ENCODE data around the gene TPCN1.

The TPCN1 gene

GRCh38 chr12:113334786-113335539 is 113.7 kb downstream of the TPCN1 start, which contains the start of gene SLC8B1:
Gene SLC8B1 (minus strand): TSS chr12:113335109. CDS start chr12:113332878, 2,231 bp downstream.
- Histone ChIP-seq H3K4me1 (ENCODE audit: control insufficient read depth in 5 of 5, insufficient read depth in 5 of 5, low read length in 5 of 5) (peaks cover 2 to 34% (median 26%) of the 10 kb centered on the region in 5 donors), H3K9ac (ENCODE audit: low read length in 5 of 5) (peak within 1 kb of the TSS; percentile 84 to 92 (median 84)), H3K9me3 (ENCODE audit: control insufficient read depth in 5 of 5, low read length in 5 of 5) (no peaks in the 10 kb centered on the region), H3K36me3 (ENCODE audit: control insufficient read depth in 5 of 5, insufficient read depth in 5 of 5, low read length in 5 of 5) (peaks cover 0 to 28% (median 17%) of the 10 kb centered on the region in 5 donors), H3K4me3 (ENCODE audit: low read depth in 1 of 5, low read length in 5 of 5) (peak within 1 kb of the TSS; percentile 84 to 95 (median 87)), H3K27ac (ENCODE audit: low read depth, low read length) (peak within 1 kb of the TSS; percentile 67), H3K27me3 (ENCODE audit: control insufficient read depth in 5 of 5, insufficient read depth in 4 of 5, low read length in 5 of 5) (no peaks in the 10 kb centered on the region)

- H3K27me3 ChIP-seq (ENCODE audit: control insufficient read depth in 5 of 5, insufficient read depth in 4 of 5, low read length in 5 of 5), result no peaks in the 10 kb centered on the region
- H3K36me3 ChIP-seq (ENCODE audit: control insufficient read depth in 5 of 5, insufficient read depth in 5 of 5, low read length in 5 of 5), result no peaks in the 10 kb centered on the region
- H3K27ac ChIP-seq (ENCODE audit: low read depth, low read length), result no peak overlapping the region
- no peak overlapping the region for H3K4me3 ChIP-seq (ENCODE audit: low read depth in 1 of 5, low read length in 5 of 5)
- H3K9me3 ChIP-seq (ENCODE audit: control insufficient read depth in 5 of 5, low read length in 5 of 5), result no peaks in the 10 kb centered on the region
- H3K4me1 ChIP-seq (ENCODE audit: control insufficient read depth in 5 of 5, insufficient read depth in 5 of 5, low read length in 5 of 5), result peaks cover 0 to 13% (median 7%) of the 10 kb centered on the region in 5 donors
- no peak overlapping the region for H3K9ac ChIP-seq (ENCODE audit: low read length in 5 of 5)
Measured at GRCh38 chr12:113339540-113339939, 118.3 kb downstream of the TPCN1 start.

DNA sequence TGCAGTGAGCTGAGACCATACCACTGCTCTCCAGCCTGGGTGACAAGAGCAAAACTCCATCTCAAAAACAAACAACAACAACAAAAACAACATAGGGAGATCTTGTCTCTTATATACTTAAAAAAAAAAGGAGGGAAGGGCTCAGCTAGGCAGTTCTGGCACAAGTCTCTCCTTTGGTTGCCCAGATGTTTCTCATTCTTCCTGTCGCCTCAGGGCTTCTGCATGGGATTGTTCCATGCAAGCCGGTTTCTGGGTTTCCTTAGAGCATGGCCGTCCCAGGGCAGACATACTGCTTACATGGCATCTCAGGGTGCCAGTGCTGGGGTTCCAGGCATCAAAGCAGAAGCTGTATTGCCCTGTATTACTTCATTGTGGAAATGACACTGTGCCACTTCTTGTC is 118.8 kb downstream of the TPCN1 start:
- Histone ChIP-seq H3K4me1 (ENCODE audit: control insufficient read depth in 5 of 5, insufficient read depth in 5 of 5, low read length in 5 of 5) (peaks cover 0 to 9% (median 5%) of the 10 kb centered on the region in 5 donors), H3K9me3 (ENCODE audit: control insufficient read depth in 5 of 5, low read length in 5 of 5) (no peaks in the 10 kb centered on the region), H3K4me3 (ENCODE audit: low read depth in 1 of 5, low read length in 5 of 5) (no peak overlapping the region), H3K27ac (ENCODE audit: low read depth, low read length) (no peak overlapping the region), H3K36me3 (ENCODE audit: control insufficient read depth in 5 of 5, insufficient read depth in 5 of 5, low read length in 5 of 5) (no peaks in the 10 kb centered on the region), H3K27me3 (ENCODE audit: control insufficient read depth in 5 of 5, insufficient read depth in 4 of 5, low read length in 5 of 5) (no peaks in the 10 kb centered on the region), H3K9ac (ENCODE audit: low read length in 5 of 5) (no peak overlapping the region)

GRCh38 chr12:113341535-113341934 is 120.3 kb downstream of the TPCN1 start:
- Histone ChIP-seq H3K4me1 (ENCODE audit: control insufficient read depth in 5 of 5, insufficient read depth in 5 of 5, low read length in 5 of 5) (no peaks in the 10 kb centered on the region), H3K27me3 (ENCODE audit: control insufficient read depth in 5 of 5, insufficient read depth in 4 of 5, low read length in 5 of 5) (no peaks in the 10 kb centered on the region), H3K9me3 (ENCODE audit: control insufficient read depth in 5 of 5, low read length in 5 of 5) (no peaks in the 10 kb centered on the region), H3K27ac (ENCODE audit: low read depth, low read length) (no peak overlapping the region), H3K36me3 (ENCODE audit: control insufficient read depth in 5 of 5, insufficient read depth in 5 of 5, low read length in 5 of 5) (no peaks in the 10 kb centered on the region), H3K4me3 (ENCODE audit: low read depth in 1 of 5, low read length in 5 of 5) (no peak overlapping the region), H3K9ac (ENCODE audit: low read length in 5 of 5) (no peak overlapping the region)

DNA sequence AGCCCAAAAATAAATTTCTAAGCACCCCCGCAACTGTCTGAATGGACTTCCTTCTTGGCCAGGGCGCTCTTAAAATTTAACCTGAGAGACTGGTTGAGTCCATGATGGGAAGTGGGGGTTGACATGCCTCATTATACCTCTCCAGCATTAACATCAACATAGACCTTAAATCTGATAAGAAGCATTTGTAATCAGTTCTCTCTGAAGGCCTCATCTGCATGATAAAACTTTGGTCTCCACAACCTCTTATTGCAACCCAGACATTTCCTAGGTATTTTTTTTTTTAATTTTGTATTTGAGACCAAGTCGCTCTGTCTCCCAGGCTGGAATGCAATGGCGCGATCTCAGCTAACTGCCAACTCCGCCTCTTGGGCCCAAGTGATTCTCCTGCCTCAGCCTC is 124.1 kb downstream of the TPCN1 start:
- no peak overlapping the region for H3K4me3 ChIP-seq (ENCODE audit: low read depth in 1 of 5, low read length in 5 of 5)
- H3K9ac ChIP-seq (ENCODE audit: low read length in 5 of 5), result no peak overlapping the region
- H3K27me3 ChIP-seq (ENCODE audit: control insufficient read depth in 5 of 5, insufficient read depth in 4 of 5, low read length in 5 of 5), result peaks cover 0 to 7% (median 0%) of the 10 kb centered on the region in 5 donors
- H3K4me1 ChIP-seq (ENCODE audit: control insufficient read depth in 5 of 5, insufficient read depth in 5 of 5, low read length in 5 of 5), result no peaks in the 10 kb centered on the region
- H3K36me3 ChIP-seq (ENCODE audit: control insufficient read depth in 5 of 5, insufficient read depth in 5 of 5, low read length in 5 of 5), result no peaks in the 10 kb centered on the region
- H3K27ac ChIP-seq (ENCODE audit: low read depth, low read length), result no peak overlapping the region
- no peaks in the 10 kb centered on the region for H3K9me3 ChIP-seq (ENCODE audit: control insufficient read depth in 5 of 5, low read length in 5 of 5)

GRCh38 chr12:113346353-113346752 is 125.1 kb downstream of the TPCN1 start:
- Histone ChIP-seq H3K4me3 (ENCODE audit: low read depth in 1 of 5, low read length in 5 of 5) (no peak overlapping the region), H3K9me3 (ENCODE audit: control insufficient read depth in 5 of 5, low read length in 5 of 5) (no peaks in the 10 kb centered on the region), H3K27ac (ENCODE audit: low read depth, low read length) (no peak overlapping the region), H3K9ac (ENCODE audit: low read length in 5 of 5) (no peak overlapping the region), H3K36me3 (ENCODE audit: control insufficient read depth in 5 of 5, insufficient read depth in 5 of 5, low read length in 5 of 5) (no peaks in the 10 kb centered on the region), H3K4me1 (ENCODE audit: control insufficient read depth in 5 of 5, insufficient read depth in 5 of 5, low read length in 5 of 5) (no peaks in the 10 kb centered on the region), H3K27me3 (ENCODE audit: control insufficient read depth in 5 of 5, insufficient read depth in 4 of 5, low read length in 5 of 5) (peaks cover 0 to 8% (median 0%) of the 10 kb centered on the region in 5 donors)

DNA sequence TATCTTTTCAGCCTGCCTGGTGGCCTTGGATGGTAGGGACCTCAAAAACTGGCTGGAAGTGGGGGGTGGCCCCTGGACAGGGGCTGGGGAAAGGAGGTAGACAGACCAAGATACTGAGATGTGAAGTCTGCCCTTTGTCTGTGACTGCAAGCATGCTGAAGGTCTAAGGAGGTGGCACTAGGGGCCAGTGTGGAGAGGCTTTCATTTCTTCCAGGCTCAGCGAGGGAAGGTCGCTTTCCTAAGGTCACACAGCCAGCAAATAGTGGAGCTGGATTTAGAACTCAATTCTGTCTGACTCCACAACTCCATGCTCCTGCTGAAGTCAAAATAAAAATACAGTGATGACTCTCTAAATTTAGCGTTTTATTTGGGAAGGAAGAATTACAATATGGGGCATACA is 125.8 kb downstream of the TPCN1 start:
- no peak overlapping the region for H3K9ac ChIP-seq (ENCODE audit: low read length in 5 of 5)
- no peaks in the 10 kb centered on the region for H3K36me3 ChIP-seq (ENCODE audit: control insufficient read depth in 5 of 5, insufficient read depth in 5 of 5, low read length in 5 of 5)
- no peaks in the 10 kb centered on the region for H3K4me1 ChIP-seq (ENCODE audit: control insufficient read depth in 5 of 5, insufficient read depth in 5 of 5, low read length in 5 of 5)
- peaks cover 0 to 8% (median 0%) of the 10 kb centered on the region in 5 donors for H3K27me3 ChIP-seq (ENCODE audit: control insufficient read depth in 5 of 5, insufficient read depth in 4 of 5, low read length in 5 of 5)
- H3K9me3 ChIP-seq (ENCODE audit: control insufficient read depth in 5 of 5, low read length in 5 of 5), result no peaks in the 10 kb centered on the region
- H3K4me3 ChIP-seq (ENCODE audit: low read depth in 1 of 5, low read length in 5 of 5), result no peak overlapping the region
- H3K27ac ChIP-seq (ENCODE audit: low read depth, low read length), result no peak overlapping the region

GRCh38 chr12:113347892-113348291 is 126.6 kb downstream of the TPCN1 start:
- no peaks in the 10 kb centered on the region for H3K4me1 ChIP-seq (ENCODE audit: control insufficient read depth in 5 of 5, insufficient read depth in 5 of 5, low read length in 5 of 5)
- peaks cover 0 to 8% (median 0%) of the 10 kb centered on the region in 5 donors for H3K27me3 ChIP-seq (ENCODE audit: control insufficient read depth in 5 of 5, insufficient read depth in 4 of 5, low read length in 5 of 5)
- H3K9ac ChIP-seq (ENCODE audit: low read length in 5 of 5), result no peak overlapping the region

More at GRCh38 chr12:113347892-113348291, 126.6 kb downstream of the TPCN1 start:
- Histone ChIP-seq H3K27ac (ENCODE audit: low read depth, low read length) (no peak overlapping the region), H3K9me3 (ENCODE audit: control insufficient read depth in 5 of 5, low read length in 5 of 5) (no peaks in the 10 kb centered on the region), H3K36me3 (ENCODE audit: control insufficient read depth in 5 of 5, insufficient read depth in 5 of 5, low read length in 5 of 5) (no peaks in the 10 kb centered on the region), H3K4me3 (ENCODE audit: low read depth in 1 of 5, low read length in 5 of 5) (no peak overlapping the region)
